WI38 (cell line): Measurements from ENCODE around the gene ZYG11B.

Source experiments
- H3K4me3 ChIP-seq: 2 replicates; pipeline ENCODE4 v1.5.1; 2011; ENCODE audit warnings: low read depth, mild to moderate bottlenecking, control low read depth, low read length
- CTCF ChIP-seq: IDR thresholded peaks from 2 replicates; pipeline ENCODE4 v1.5.1; 2012; ENCODE audit warnings: low read depth, mild to moderate bottlenecking, control low read depth, low read length

The ZYG11B gene

DNA sequence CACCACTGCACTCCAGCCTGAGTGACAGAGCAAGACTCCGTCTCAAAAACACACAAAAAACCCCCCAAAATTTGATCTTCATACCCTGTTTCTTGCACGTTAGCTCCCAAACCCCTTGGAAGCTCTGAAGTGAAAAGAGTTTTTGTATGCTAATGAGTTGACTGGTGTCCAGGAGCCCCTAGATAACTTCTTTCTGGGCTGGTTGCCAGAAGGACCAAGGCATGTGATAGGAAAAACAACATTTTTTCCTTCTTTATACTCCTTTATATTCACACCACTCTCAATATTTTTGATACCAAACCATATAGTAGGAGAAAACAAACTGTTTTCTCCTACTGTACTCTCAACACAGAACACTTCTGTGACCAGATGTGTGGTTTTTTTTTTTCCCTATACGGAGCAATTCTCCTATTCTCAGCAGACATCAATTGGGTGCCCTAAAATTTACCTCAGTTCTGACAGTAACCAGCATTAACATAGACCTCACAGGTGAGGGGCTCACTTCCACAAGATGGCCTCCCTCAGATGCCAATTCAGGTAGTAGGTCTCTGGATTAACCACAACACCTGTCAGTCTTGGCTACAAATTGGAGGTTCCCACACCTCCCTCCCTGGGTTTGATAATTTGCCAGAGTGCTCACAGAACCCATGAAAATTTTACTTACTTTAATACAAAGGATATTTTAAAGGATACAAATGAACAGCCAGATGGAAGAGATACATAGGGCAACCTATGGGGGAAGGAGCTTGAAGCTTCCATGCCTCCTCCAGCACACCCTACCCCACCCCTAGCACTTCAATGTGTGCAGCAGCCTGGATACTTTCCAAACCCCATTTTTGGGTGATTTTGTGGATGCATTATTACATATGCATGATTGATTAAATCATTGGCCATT, 25.6 kb downstream of the ZYG11B start:
- no peak for TF ChIP-seq CTCF
- no peak overlapping the region for H3K4me3 ChIP-seq

- H3K4me3 ChIP-seq, result no peak overlapping the region
- no peak for TF ChIP-seq CTCF
Observed at GRCh38 chr1:52752484-52752826, 26.2 kb downstream of the ZYG11B start.

- no peak overlapping the region for H3K4me3 ChIP-seq
- TF ChIP-seq CTCF, result no peak
Observed at GRCh38 chr1:52753169-52753568, 26.9 kb downstream of the ZYG11B start.

GRCh38 chr1:52756020-52756419, 29.8 kb downstream of the ZYG11B start:
- TF ChIP-seq CTCF, result no peak
- no peak overlapping the region for H3K4me3 ChIP-seq

DNA sequence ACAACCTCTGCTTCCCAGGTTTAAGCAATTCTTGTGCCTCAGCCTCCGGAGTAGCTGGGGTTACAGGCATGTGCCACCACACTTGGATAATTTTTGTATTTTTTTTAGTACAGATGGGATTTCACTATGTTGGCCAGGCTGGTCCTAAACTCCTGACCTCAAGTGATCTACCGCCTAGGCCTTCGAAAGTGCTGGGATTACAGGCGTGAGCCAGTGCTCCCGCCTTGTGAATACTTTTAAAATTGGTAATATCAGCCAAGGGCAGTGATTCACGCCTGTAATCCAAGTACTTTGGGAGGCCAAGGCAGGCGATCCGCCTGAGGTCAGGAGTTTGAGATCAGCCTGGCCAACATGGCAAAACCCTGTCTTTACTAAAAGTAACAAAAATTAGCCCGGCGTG, 33.7 kb downstream of the ZYG11B start:
- H3K4me3 ChIP-seq, result no peak overlapping the region
- TF ChIP-seq CTCF, result no peak

- TF ChIP-seq CTCF, result no peak
- no peak overlapping the region for H3K4me3 ChIP-seq
Observed at GRCh38 chr1:52767596-52768280, 41.5 kb downstream of the ZYG11B start.
